Right lobe of liver (tissue), 4 donors: ENCODE data around the gene HLF.

ENCODE experiments used
- CTCF ChIP-seq, 4 donors: fragments of 200-600 bp in 3 of 4; fragments of 450-650 bp in 1 of 4; IDR thresholded peaks; one replicate each; pipeline versions ENCODE4 v1.5.1 to v1.8.0; 2016 to 2022; ENCODE audit warnings: antibody characterized with exemption in 4 of 4, mild to moderate bottlenecking in 2 of 4
- POLR2A ChIP-seq: fragments of 450-650 bp; IDR thresholded peaks from one replicate; pipeline ENCODE4 v1.6.1; 2017; ENCODE audit warnings: antibody characterized with exemption, mild to moderate bottlenecking
- donor health status: DM: no; HTN: no; CAD: no.
- donor health status: DM: no; HTN: no; CAD: no.
- donor health status: DM: no; HTN: yes; CAD: no.

GRCh38 chr17:55258578-55259135, 6.1 kb upstream of the HLF start:
- no peak for TF ChIP-seq CTCF (IDR thresholded peaks at IDR 0.05)
- no peak for TF ChIP-seq POLR2A
